ENCODE data around the gene PARD3.

The PARD3 gene

DNA sequence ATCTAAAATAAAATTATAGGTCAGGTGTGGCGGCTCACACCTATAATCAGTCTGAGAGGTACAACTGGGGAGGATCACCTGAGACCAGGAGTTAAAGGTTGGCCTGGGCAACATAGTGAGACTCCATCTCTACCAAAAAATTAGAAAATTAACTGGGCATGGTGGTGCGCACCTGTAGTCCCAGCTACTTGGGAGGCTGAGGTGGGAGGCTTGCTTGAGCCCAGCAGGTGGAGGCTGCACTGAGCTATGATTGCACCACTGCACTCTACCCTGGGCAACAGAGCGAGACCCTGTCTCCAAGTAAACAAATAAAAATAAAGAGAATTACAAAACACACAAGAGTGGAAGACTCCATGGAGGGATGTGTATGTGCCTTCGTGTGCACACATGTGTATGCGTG lies 171.5 kb downstream of the PARD3 start:
- no peak for DNase-seq

DNA sequence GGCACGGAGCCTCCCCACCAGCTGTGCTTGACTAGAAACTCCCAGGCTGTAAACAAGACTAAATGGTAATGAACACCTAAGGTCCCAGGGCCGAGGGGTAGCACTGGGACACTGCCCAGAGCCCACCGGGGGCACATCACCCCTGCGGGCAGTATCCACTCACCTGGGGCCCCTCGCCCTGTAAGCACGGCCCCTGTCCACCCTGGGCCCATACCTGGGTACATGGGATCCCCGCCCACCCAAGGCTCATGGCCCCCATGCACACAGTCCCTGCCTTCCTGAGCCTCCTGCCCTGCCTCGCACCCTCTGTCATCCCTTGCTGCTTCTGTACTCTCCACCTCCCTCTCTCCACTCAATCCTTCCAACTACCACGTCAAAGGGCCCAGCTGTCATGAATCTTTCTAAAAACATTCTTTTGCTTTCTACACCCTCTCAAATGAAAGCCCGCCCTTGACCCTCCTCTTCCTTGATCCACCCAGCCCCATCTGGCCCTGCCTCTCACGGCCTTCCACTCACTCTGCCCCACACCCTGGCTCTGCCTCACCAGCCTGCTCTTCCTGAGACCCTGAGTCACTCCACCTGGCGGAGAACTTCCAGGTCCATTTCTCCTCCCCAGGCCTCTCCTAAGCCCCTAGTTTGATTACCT lies 173.1 kb downstream of the PARD3 start:
- DNase-seq: no peak

DNA sequence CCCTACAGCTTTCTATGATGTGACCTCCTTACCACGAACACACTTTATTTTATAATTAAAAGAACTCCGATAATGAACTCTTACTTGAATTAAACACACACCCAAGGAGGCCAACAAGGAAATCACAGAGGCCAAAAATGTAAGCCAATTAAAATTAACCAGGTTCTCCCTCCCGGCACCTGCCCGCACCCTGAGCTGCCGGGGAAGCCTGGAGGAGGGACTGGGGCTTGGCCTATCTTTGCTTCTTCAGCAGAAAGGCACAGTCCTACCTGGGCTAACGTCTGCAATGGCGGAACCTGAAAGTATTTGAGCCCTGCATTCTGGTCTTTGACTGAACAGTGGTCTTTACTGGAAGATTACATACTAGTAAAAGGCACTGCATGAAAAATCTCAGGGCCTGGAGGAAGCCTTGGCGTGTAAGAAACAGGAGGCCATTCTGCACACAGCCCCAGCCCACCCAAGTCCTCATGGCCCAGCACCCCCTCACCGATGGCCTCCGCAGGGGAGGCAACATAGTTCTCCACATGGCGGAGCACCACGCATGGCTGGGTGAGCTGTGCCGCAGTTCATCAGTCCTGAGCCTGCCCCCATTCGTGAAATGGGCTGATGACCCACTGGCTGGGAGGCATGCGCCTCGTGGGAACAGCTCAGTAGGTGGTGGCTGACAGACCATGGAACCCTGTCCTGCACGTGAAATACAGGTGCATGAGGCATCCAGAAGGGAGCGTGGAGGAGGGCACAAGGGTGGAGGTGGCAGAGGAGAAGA lies 173.8 kb downstream of the PARD3 start:
- no peak for DNase-seq

DNA sequence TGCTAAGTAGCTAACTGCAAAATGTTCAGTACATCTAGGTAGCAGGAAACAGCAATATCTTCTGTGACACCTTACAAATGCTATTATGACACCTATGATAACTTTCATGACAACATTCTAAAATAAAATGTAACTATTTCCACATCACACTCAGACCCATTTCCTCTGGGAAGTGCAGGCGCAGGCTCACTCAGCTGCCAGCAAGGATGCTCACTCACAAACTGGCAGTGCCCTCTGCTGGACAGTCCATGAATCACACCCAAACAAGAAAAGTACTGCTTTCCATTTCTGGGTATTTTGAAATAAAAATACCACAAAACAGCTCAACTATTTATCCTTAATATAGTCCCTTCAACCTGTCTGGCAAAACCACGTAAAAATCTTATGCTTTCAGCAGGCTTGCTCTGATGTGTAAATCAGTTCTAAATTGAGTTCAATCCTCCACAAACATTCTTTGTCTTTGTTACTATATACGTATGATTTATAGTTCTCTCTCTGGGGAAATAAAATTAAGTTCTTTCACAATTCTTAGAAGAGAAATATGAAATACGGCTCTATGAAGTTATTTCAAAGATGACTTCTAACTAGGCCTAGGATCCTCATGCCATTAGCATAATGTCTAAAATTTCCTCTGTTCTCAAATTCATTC lies 176.6 kb downstream of the PARD3 start:
- peak; percentile 79 for DNase-seq

DNA sequence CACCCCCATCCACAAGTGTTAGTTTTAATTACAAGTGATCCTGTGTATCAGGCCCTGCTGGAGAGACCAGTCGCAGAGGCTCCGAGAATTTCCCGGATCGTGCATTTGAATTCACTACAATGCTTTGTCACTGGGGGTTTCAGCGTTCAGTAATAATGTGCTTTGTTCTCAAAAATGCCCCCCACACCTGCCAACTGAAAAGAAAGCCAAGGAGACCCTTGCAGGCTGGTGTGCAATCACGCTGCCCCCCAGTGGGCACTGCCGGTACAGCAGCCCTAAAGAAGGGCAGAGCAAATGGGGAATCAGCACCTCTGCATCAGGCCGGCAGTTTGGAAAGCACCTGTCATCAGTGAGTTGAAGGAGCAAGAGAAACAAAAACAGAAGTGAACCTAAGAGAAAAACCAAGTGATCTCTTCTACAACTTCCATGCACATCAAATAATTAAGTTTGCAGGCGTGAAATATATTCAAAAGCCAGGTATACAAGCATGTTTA lies 177.6 kb downstream of the PARD3 start:
- peak; percentile 73 for DNase-seq

DNA sequence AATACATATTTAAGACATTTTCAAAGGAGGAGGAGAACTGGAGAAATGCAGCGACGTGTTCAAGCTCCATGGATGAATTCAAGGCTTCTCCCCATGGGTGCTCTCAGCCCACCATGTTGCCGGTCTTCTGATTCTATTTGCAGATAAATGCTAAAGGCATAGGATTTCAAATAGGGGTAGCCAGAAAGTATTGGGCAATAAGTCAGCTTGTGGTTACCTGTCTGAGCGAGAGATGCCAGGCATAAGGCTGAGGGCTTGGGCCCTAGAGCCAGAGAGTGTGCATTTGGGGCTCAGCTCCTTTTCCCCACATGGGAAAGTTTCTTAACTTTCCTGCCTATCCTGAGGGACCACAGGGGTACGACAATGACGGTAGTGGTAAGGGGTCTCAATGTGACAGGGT lies 180.0 kb downstream of the PARD3 start:
- DNase-seq: no peak

DNA sequence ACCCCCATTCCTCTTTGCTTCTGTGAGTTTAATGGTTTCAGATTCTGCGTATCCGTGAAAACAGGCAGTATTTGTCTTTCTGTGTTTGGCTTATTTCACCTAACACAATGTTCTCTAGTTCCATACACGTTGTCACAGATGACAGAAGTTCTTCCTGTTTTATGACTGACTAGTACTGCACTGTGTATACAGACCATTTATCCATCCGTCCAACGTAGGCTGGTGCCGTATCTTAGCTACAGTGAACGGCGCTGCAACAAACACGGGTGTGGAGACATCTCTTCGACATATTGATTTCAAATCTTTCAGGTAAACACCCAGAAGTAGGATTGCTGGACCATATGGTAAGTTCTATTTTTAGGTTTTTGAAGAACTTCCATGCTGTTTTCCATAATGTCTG lies 181.7 kb downstream of the PARD3 start:
- no peak for DNase-seq

DNA sequence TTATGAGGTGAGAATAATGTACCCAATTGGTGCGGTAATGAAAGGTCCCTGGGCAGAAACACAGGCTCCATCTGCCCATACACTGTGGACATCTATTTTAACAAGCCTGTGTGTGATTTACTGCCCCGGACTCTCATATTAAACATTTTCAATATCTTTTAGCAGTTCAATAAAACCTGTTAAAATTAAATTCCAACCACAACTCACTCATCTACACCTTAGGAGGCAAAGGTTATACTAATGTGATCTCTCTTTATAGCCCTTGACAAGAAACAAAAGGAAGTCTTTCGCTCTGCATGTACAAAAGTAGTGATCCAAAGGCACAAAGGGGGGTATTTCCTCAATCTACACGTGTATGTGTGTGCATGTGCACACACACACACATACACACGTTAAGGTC lies 186.0 kb downstream of the PARD3 start:
- no peak for DNase-seq

DNA sequence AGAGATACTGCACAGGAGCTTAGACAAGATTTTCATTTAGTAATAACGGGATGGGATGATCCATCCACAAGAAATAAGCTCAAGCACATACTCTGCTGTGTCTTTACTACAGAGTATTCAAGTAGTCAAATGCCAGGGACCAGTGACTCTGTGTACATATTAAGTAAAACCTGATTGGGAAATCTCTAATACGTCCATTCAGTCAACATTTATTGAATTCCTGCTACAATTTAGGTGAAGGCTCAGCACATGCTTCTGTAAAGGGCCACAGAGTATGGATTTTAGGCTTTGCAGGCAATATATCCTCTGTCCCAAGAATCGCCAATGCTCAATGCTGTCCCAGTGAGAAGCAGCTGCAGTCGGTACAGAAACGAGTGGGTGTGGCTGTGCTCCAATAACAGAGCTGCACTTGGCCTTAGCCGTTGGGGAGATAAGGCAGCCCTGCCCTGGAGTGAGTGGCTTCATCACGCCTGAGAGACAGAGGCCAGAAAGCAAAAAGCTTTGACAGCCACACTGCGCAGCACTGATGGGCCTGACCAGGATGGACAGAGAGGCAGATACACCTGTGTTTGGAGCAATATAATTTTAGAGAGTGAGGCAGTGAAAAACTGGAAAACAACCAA lies 186.8 kb downstream of the PARD3 start:
- DNase-seq: no peak

DNA sequence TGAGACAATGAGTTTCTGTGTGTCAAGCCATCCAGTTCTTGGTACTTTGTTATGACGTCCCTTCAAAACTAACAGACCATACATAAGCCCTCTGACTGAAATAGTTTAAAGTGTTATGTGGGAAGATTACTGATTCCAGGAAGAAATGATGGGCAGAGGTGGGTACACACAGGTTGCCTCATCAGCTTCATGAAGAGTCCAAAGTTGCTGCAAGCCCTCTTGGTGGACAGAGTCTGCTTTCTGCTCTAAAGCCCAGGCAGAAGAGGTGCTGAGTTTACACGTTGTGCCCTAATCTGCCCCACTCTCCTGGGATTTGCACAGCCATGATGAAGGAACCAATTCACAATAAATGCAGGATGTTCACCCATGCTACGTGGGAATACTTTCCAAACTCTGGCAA lies 187.4 kb downstream of the PARD3 start:
- DNase-seq: no peak

DNA sequence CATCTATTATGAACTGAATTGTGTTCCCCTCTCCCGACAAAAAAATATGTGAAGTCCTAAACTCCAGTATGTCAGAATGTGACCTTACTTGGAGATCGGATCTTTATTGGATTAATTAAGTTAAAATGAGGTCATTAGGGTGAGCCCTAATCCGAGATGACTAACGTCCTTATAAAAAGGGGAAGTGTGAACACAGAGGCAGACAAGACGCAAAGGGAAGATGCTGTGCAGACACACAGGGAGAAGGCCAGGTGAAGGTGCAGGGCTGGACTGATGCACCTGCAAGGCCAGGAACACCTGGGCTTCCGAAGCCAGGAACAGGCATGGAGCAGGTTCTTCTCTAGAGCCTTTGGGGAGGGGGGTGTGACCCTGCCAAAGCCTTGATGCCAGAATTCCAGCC lies 187.8 kb downstream of the PARD3 start:
- no peak for DNase-seq

DNA sequence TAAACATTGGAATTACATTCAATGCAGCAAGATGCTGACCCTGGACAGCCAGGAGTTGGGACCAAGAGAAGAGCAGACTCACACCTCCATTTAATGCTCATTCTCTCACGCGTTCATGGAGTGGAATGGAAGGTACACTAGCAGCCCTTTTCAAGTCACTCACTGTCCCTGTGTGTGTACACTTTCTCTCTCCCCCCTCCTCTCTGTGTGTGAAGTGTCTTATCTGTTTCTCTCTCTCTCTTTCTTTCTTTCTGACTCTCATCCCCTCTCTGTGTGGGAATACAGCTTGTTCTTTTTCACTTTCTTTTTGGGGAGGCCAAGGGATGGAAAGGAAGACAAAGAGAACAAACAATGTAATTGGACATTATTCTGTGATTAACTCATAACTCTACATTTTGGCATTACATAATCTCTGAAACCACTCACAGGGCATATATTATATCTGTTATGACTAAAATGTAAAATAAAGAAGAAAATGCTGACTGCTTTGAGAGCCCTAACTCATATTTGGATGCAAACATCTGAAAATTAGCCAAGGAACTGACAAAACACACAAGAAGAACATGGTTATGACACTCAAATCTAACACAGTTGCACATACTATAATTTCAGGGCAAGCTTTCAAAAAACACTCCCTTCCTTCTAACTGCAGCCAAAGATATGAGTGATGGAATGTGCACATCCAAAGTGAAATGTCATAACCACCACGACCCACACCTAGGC lies 188.8 kb downstream of the PARD3 start:
- no peak for DNase-seq

DNA sequence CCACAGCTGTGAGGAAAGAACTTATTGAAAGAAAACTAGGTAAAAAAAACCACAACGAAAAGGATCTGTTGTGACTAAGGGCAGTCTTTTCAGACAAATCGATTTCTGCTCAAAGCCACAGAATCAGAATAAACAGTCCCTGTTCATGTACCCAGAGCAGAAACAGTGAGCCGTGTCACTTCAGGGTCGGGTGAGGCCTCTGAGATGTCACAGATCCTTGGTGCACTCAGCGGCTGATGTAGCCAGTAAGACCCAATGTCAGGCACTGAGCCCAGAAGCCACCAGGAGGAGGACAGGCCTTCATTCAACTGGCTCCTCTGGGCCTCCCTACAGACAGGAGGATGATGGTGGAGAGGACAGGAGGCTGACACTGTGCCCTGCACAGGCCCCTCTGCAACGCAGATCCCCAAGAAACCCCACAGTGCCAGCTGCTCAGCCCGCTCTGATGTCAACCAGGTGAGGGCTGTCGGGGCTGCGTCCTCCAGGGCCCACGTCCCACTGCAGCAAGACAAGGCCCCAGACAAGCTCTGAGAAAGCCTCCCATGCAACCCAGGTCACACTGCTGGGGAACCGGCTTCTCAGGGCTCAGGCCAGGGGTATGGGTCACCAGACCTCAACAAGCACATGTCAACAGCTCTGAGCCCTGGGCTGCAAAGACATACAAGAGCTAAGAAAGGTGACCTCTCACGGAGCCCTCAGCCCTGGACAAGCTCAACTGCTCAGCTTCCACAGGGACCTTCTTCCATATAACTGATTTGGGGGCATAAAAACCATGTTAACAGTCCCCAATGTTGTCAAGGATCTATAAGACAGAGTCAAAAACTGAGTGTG lies 190.6 kb downstream of the PARD3 start:
- no peak for DNase-seq

DNA sequence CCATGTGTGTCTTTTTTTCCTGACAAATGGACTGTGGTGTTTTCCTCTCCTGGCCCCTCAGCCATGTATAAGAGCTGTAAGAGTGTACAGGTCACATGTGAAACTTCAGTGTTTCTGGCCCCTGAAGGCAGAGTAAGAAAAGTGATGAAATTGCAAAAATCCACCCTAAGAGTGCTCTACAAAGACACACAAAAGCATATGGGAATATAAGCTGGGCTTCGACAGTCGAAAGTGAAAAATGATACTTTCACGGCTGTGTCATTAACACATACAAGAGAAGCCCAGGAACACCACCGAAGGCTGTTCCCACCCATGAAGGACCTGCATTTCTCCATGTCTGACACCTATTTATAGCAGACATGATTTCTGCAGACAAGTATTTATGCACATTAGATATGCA lies 192.2 kb downstream of the PARD3 start:
- no peak for DNase-seq

DNA sequence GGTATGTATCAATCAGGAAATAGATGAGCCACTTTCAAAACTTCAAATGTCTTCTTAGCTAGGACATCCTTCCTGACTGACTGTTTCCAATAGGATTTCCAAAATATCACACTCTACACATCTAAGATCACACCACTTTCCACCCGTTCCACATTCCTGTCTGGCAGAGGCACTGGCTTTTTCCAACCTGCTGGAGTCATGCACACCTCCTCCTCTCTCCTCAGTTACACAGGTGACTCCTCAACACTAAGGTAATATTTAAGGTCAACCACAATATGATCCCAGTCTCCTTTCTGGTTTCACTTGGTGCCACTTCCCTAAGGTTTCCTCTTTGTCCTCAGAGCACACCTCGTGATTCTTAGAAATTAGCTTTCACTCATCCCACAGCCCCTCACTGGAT lies 196.5 kb downstream of the PARD3 start:
- no peak for DNase-seq

DNA sequence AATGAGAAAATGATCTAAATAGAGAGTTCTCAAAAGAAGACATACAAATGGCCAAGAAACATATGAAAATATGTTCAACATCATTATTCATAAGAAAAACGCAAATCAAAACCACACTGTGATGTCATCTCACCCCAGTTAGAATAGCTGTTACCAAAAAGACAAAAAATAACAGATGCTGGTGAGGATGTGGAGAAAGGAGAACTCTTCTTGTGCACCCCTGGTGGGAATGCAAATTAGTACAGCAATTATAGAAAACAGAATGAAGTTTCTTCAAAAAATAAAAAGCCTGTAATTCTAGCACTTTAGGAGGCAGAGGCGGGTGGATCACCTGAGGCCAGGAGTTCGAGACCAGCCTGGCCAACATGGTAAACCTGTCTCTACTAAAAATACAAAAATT lies 199.3 kb downstream of the PARD3 start:
- DNase-seq: no peak

DNA sequence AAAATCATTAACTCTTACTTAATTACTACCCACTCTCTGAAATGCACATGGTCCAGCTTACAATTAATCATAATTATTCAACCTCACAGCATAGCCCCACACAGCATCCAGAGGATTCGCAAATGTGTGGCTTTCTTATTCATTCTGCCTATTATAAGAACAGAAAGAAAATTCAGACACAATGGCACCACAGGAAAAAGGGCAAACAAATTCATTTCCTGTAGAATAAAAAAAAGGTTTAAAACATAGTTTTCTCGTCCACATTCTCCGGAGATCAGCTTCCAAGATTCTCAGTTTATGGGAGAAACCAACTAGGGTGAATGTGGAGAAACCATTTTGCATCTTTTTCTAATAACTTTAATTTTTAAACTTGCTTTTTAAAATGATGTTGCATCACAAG lies 201.6 kb downstream of the PARD3 start:
- no peak for DNase-seq

DNA sequence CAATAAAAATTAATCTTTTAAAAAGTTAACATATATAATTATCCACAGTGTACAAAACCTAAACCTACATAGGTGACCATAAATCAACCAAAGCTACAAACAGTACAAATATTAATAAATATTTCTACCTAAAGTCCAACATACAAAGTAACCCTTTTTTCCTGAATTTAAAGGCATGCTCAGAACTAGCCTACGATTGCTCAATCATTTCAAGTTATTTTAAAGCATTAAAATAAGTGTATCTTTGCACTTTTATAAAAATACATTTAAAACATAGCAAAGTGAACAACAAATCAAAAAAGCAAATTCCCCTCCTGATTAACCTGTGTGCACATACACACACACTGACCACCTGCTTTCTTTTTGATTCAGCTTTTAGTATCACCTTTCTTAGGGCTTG lies 202.2 kb downstream of the PARD3 start:
- no peak for DNase-seq

DNA sequence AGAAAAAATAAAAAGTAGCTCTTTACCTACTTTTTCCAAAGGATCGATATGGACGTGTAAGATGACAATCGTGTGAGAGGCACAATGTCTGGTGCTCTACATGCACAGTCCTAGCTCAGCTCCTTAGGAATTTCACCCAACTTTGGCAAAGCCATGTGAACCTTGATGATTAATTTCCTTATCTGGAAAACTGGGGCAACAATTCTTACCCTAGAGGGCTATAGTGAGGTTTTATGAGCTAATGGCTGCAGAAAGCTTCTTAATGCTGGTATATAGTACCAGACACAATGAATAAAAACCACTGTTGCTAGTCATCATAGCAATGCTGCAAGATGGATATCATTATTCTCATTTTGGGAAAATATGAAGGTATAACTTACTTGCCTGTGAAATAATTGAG lies 202.7 kb downstream of the PARD3 start:
- no peak for DNase-seq

DNA sequence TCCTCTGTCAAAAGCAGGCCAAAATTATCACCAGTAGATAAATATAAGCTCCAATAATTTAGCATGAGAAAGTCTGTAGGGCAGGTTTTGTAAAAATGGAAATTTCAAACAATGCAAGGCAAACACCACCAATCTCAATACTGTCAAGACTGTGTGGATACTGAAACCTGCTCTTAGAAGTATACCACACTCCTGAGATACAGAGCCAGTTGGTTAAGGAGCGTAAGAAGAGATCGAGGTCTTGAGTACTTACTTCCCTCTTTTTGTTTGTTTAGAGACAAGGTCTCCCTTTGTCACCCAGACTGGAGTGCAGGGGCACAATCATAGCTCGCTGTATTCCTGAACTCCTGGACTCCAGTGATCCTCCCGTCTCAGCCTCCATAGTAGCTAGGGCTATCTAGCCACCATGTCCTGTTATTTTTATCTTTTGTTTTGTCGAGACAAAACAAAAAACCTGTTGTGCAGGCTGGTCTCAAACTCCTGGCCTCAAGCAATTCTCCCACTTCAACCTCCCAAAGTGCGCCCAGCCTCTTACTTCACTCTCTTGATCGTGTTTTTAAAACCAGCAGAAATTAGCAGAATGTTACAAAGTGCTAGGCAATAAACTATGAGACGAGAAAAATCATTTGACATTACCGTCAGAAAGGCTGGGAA lies 205.7 kb downstream of the PARD3 start:
- DNase-seq: no peak

DNA sequence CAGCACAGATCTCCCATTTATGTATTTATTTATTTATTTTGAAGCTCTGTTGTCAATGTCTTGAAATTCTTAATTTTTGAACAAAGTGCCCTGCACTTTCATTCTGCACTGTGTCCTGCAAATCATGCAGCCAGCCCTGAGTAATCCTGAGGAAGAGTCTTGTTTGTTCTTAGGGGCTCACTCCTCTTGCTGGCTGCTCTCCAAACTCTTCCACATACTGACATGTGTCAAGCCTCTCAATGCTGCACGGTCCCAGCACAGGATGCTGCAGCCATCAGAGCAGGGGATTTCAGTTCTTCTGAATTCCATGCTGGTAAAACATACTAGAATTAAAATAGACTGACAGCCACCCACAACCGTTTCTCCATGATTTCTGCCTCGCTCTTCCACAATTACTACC lies 207.2 kb downstream of the PARD3 start:
- DNase-seq: no peak

DNA sequence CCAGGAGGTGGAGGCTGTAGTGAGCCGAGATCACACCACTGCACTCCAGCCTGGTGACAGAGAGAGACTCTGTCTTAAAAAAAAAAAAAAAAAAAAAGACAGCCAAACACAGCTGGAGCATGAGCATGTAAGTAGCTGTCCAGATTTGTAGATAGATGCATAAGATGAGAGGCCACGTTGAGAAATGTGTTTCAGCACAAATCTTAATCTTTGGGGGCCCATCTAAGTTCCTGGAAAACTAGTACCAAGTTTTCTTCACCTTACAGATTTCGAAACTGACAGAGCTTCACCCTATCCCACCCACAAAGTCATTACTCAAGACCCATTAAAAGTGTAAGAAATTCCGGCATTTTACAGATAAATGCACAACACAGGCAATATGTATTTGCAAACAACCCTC lies 208.2 kb downstream of the PARD3 start:
- no peak for DNase-seq
